Measurements from ENCODE around the gene FOXJ2. TPM values are rescaled to one million over a fixed set of nuclear protein-coding genes. Genes with fewer than 3 reads are reported as not detected.

FOXJ2 gene
- total and polyA plus RNA-seq, 2 of the 4 experiments (the other 2 are of a cell fraction): 3.0 to 8.4 TPM

GRCh38 chr12:8054816-8055215 lies 22.3 kb downstream of the FOXJ2 start:
- H4K91ac ChIP-seq (ENCODE audit: insufficient read depth, low read depth, low read length): no peak overlapping the region
- H2AK5ac ChIP-seq (ENCODE audit: low read depth, low read length): no peak overlapping the region
- DNase-seq (no peak), ATAC-seq (ENCODE audit: low read depth) (no peak)
- no peak overlapping the region for H2BK120ac ChIP-seq (ENCODE audit: low read depth, low read length)
- POLR2A ChIA-PET (ENCODE audit: unreplicated experiment): no interaction called here
- H3K9me3 ChIP-seq (ENCODE audit: control insufficient read depth, insufficient read depth, low read length): no peaks in the 10 kb centered on the region
- H3K23ac ChIP-seq (ENCODE audit: low read depth, low read length): no peak overlapping the region
- H3K18ac ChIP-seq (ENCODE audit: low read depth, low read length): no peak overlapping the region
- no peak overlapping the region for H2AFZ ChIP-seq (replicated peaks; ENCODE audit: low read length, poor library complexity)
- no TSS peak for BruUV-seq (replicated peaks)
- H3K56ac ChIP-seq (ENCODE audit: extremely low read depth, insufficient read depth, low read length): no peak overlapping the region
- H3K27ac ChIP-seq (ENCODE audit: insufficient read depth, low read length): no peak overlapping the region
- no peaks in the 10 kb centered on the region; a peak in 1 of 4 replicates for H3K79me1 ChIP-seq (ENCODE audit: low read depth in 1 of 2, low read length in 2 of 2)
- no peak overlapping the region for H3K4me2 ChIP-seq (ENCODE audit: low read depth, low read length)
- no peak overlapping the region for H2AK9ac ChIP-seq (replicated peaks; ENCODE audit: low read depth, low read length, poor library complexity)
- H3K9ac ChIP-seq (ENCODE audit: low read depth, low read length): no peak overlapping the region
- no peak overlapping the region for H4K8ac ChIP-seq (ENCODE audit: low read depth in 2 of 2, low read length in 2 of 2)
- H3K9me1 ChIP-seq (ENCODE audit: insufficient read depth, low read length): peaks cover 2% of the 10 kb centered on the region; the same call in 1 of the 2 replicates
- no peak overlapping the region for H2BK15ac ChIP-seq (ENCODE audit: low read depth, low read length)
- H2BK5ac ChIP-seq (ENCODE audit: low read depth, low read length, poor library complexity, severe bottlenecking): no peak overlapping the region
- CTCF ChIA-PET: interaction anchor here (1.4 kb wide), 1 partner anchor 9 kb away, joined by 4 read pairs; no protein-coding TSS in a partner anchor
- no CpG with 5 or more reads among the region's 2 CpGs for WGBS, 2 experiments (ENCODE audit: extremely low coverage in 2 of 2, insufficient read length in 1 of 2)
- no peak overlapping the region for H4K5ac ChIP-seq (ENCODE audit: low read depth, low read length)
- in situ Hi-C loops (cut with MboI; ENCODE audit: low sequenced_read_pairs) (no loop called here), intact Hi-C loops (cut with micrococcal nuclease) (no loop called here), dilution Hi-C loops (cut with HindIII; ENCODE audit: low sequenced_read_pairs, unreplicated experiment) (no loop called here)
- no peak overlapping the region for H2BK20ac ChIP-seq (ENCODE audit: low read depth, low read length)
- H4K20me1 ChIP-seq (ENCODE audit: insufficient read depth, low read length): no peaks in the 10 kb centered on the region
- no peaks in the 10 kb centered on the region for H3K27me3 ChIP-seq (ENCODE audit: control insufficient read depth, insufficient read depth, low read length)
- H3K4me3 ChIP-seq (ENCODE audit: insufficient read depth, low read depth, low read length): no peak overlapping the region
- peaks cover 1% of the 10 kb centered on the region; the same call in 1 of the 2 replicates for H3K4me1 ChIP-seq (ENCODE audit: control insufficient read depth, insufficient read depth, low read length)
- TF ChIP-seq FOS (IDR thresholded peaks at IDR 0.05; ENCODE audit: low read depth, low read length) (no peak), SMC3 (IDR thresholded peaks at IDR 0.05; ENCODE audit: low read depth, low read length) (no peak), CHD1 (IDR thresholded peaks at IDR 0.05; ENCODE audit: low read depth, low read length) (no peak)
- H3K4ac ChIP-seq (ENCODE audit: low read depth, low read length): no peak overlapping the region
- no peak overlapping the region for H3K14ac ChIP-seq (replicated peaks; ENCODE audit: low read depth, low read length)
- H3K36me3 ChIP-seq (ENCODE audit: control insufficient read depth, insufficient read depth, low read length): peaks cover 20% of the 10 kb centered on the region

Measured in IMR-90 (cell line).